ENCODE results near the gene CT47C1. TPM values are rescaled to one million over a fixed set of nuclear protein-coding genes. Genes with fewer than 3 reads are reported as not detected.

The CT47C1 gene
- not detected for total RNA-seq

DNA sequence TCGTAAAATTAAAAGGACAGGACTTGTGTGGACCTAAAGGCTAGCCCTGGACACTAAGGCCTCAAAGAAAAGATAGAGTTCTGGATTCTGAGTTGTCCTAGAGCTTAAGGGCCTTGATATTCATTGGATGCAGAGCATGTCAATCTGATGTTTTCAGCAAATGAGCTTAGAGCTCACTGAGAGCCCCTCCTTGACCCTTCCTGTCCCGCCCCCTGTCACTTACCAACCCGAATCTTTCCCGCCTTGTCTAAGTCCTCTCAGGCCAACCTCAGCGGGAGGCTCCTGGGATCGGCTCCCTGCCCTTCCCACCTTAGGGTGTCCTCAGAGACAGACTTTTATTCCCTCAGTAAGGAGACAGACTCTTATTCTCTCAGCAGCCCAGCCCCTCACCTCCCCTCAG is at the start of gene CT47C1:
Gene CT47C1, plus strand, starts transcription at position 250 of the 400 bp plus-strand sequence. CDS start 233 bp downstream, outside the sequence.

Other genes with a start within 250 kb of the CT47C1 start
- not detected for gene ZCCHC12, start 249.2 kb upstream of the CT47C1 start, total RNA-seq
- 1 to 10 TPM; 1.1 to 1.2 TPM for gene LONRF3, start 98.4 kb upstream of the CT47C1 start, total RNA-seq
- gene KIAA1210, start 54.8 kb downstream of the CT47C1 start, total RNA-seq, result not detected
- gene PGRMC1, start 163.3 kb downstream of the CT47C1 start, total RNA-seq, result 10 to 100 TPM; 26.0 to 27.3 TPM